Fibroblast of lung (primary cell): Measurements from ENCODE around the gene ZNRF3.

Experiments used
- CTCF ChIP-seq, 2 donors: IDR thresholded peaks in 1 of 2; conservative IDR thresholded peaks in 1 of 2; 1 replicate in 1 of 2; 2 replicates in 1 of 2; pipeline ENCODE4 v1.5.1; 2011 to 2012; ENCODE audit warnings: low read length in 2 of 2, control low read depth in 1 of 2, inconsistent platforms in 1 of 2, low read depth in 1 of 2, mild to moderate bottlenecking in 1 of 2
- EZH2 ChIP-seq: IDR thresholded peaks from 2 replicates; pipeline ENCODE4 v1.5.1; 2012; ENCODE audit warnings: low read length, control low read depth, mild to moderate bottlenecking; ENCODE audit errors: missing control alignments

- TF ChIP-seq CTCF (conservative IDR thresholded peaks at IDR 0.05 in 1 of 2, IDR thresholded peaks at IDR 0.05 in 1 of 2; ENCODE audit: low read depth in 1 of 2, low read length in 2 of 2) (no peak), EZH2 (no peak)
Measured at GRCh38 chr22:29003552-29003951, 120.2 kb downstream of the ZNRF3 start.
